B cell (primary cell): ENCODE measurements around the gene ENOX1. TPM values are rescaled to one million over a fixed set of nuclear protein-coding genes. Genes with fewer than 3 reads are reported as not detected.

Source experiments
- ATAC-seq: fragments of 200-7000 bp; cut with Tn5 transposase; one replicate; pipeline ENCODE4 v1.10.0; 2021; ENCODE audit warnings: low read depth, mild to moderate bottlenecking, moderate number of reproducible peaks, moderate library complexity
- CTCF ChIA-PET: fragments of 350-600 bp; sonication (Branson Sonifier 250); formaldehyde crosslinking; loops from one replicate; lab custom pipeline; 2021; ENCODE audit warnings: antibody characterized with exemption, inconsistent platforms; lab: Charles Lee
- POLR2A ChIA-PET: fragments of 350-600 bp; sonication (Branson Sonifier 250); formaldehyde crosslinking; loops from one replicate; lab custom pipeline; 2021; ENCODE audit warnings: antibody characterized with exemption; lab: Charles Lee
- DNase-seq: peaks from one replicate; pipeline ENCODE4 v3.0.0; 2013
- H2AFZ ChIP-seq: 2 replicates; pipeline ENCODE4 v1.6.1; 2012; ENCODE audit warnings: mild to moderate bottlenecking, low read depth, low read length; ENCODE audit not compliant: insufficient read depth, poor library complexity, severe bottlenecking
- H3K27ac ChIP-seq, 2 donors: 1 replicate in 1 of 2; 2 replicates in 1 of 2; pipeline ENCODE4 v1.5.1; 2012 to 2013; ENCODE audit warnings: low read length in 2 of 2, mild to moderate bottlenecking in 2 of 2, moderate library complexity in 1 of 2
- H3K27me3 ChIP-seq, 4 experiments: fragments of 200-600 bp in 1 of 4; sonication (generic) in 1 of 4; replicated peaks in 1 of 4; 1 replicate in 2 of 4; 2 replicates in 2 of 4; pipeline versions ENCODE4 v1.6.1 to v1.7.0; 2013 to 2016; ENCODE audit warnings: low read length in 3 of 4, mild to moderate bottlenecking in 2 of 4, mixed read lengths in 1 of 4, moderate library complexity in 1 of 4; ENCODE audit not compliant: insufficient read depth in 4 of 4, control insufficient read depth in 3 of 4; ENCODE audit errors: control extremely low read depth in 1 of 4
- H3K36me3 ChIP-seq, 2 experiments: replicated peaks in 1 of 2; 1 replicate in 1 of 2; 2 replicates in 1 of 2; pipeline versions ENCODE4 v1.6.1 to v1.7.1; 2013; ENCODE audit warnings: low read length in 1 of 2; ENCODE audit not compliant: insufficient read depth in 2 of 2, control insufficient read depth in 1 of 2; ENCODE audit errors: control extremely low read depth in 1 of 2, extremely low read depth in 1 of 2
- H3K4me1 ChIP-seq, 2 donors: fragments of 200-600 bp in 1 of 2; sonication (generic) in 1 of 2; 1 replicate in 1 of 2; 2 replicates in 1 of 2; pipeline versions ENCODE4 v1.5.1 to v1.6.1; 2013 to 2017; ENCODE audit warnings: low read length in 2 of 2; ENCODE audit not compliant: control insufficient read depth in 2 of 2, insufficient read depth in 2 of 2
- H3K4me2 ChIP-seq: replicated peaks from 2 replicates; pipeline ENCODE3; 2012; ENCODE audit warnings: mild to moderate bottlenecking, low read depth, low read length; ENCODE audit not compliant: poor library complexity, severe bottlenecking
- H3K4me3 ChIP-seq, 5 experiments: fragments of 200-600 bp in 1 of 5; sonication (generic) in 1 of 5; 1 replicate in 3 of 5; 2 replicates in 2 of 5; pipeline versions ENCODE4 v1.5.1 to v1.7.0; 2011 to 2016; ENCODE audit warnings: low read length in 4 of 5, mild to moderate bottlenecking in 4 of 5, low read depth in 2 of 5, control low read depth in 1 of 5, moderate library complexity in 1 of 5; ENCODE audit not compliant: insufficient read depth in 1 of 5; ENCODE audit errors: control extremely low read depth in 1 of 5, extremely low read depth in 1 of 5
- H3K79me2 ChIP-seq: fragments of 200-600 bp; sonication (generic); one replicate; pipeline ENCODE4 v1.6.0; 2016; ENCODE audit warnings: low read length; ENCODE audit not compliant: control insufficient read depth, insufficient read depth
- H3K9ac ChIP-seq: fragments of 200-600 bp; sonication (generic); 2 replicates; pipeline ENCODE4 v1.6.1; 2017; ENCODE audit warnings: mild to moderate bottlenecking, low read length, moderate library complexity
- H3K9me3 ChIP-seq, 3 donors: one replicate each; pipeline versions ENCODE4 v1.6.1 to v1.7.1; 2013; ENCODE audit warnings: low read length in 2 of 3; ENCODE audit not compliant: control insufficient read depth in 2 of 3, insufficient read depth in 1 of 3; ENCODE audit errors: control extremely low read depth in 1 of 3
- H4K20me1 ChIP-seq: 2 replicates; pipeline ENCODE4 v1.6.0; 2012; ENCODE audit warnings: mild to moderate bottlenecking, low read length; ENCODE audit not compliant: insufficient read depth, control insufficient read depth, poor library complexity, severe bottlenecking
- H3K27ac Mint-ChIP-seq: one replicate; pipeline ENCODE4 v1.8.0; 2021; ENCODE audit warnings: mixed read lengths
- H3K27me3 Mint-ChIP-seq: one replicate; pipeline ENCODE4 v1.8.0; 2021; ENCODE audit warnings: mixed read lengths
- H3K4me1 Mint-ChIP-seq: one replicate; pipeline ENCODE4 v1.8.0; 2021; ENCODE audit warnings: mixed read lengths
- H3K4me3 Mint-ChIP-seq: one replicate; pipeline ENCODE4 v1.8.0; 2021; ENCODE audit warnings: mixed read lengths
- H3K9me3 Mint-ChIP-seq: one replicate; pipeline ENCODE4 v1.8.0; 2022; ENCODE audit warnings: mixed read lengths; ENCODE audit not compliant: insufficient read depth
- CTCF ChIP-seq: fragments of 200-600 bp; IDR thresholded peaks from one replicate; pipeline ENCODE4 v1.8.0; 2022; ENCODE audit warnings: antibody characterized with exemption, mild to moderate bottlenecking
- EZH2 ChIP-seq: IDR thresholded peaks from 2 replicates; pipeline ENCODE4 v1.6.1; 2012; ENCODE audit warnings: borderline replicate concordance, low read depth, mild to moderate bottlenecking, moderate library complexity, low read length; ENCODE audit not compliant: insufficient read depth, poor library complexity, severe bottlenecking
- WGBS: methylation state at CpG from one replicate; pipeline ENCODE4 v1.1.5; 2013; ENCODE audit warnings: missing lambda C conversion rate; ENCODE audit not compliant: insufficient coverage; 5-methylcytosine and 5-hydroxymethylcytosine counted together
- intact Hi-C: fragments of 100-400 bp; cut with micrococcal nuclease; formaldehyde crosslinking; loops from one replicate; pipeline ENCODE4 v1.10.0; 2022
- polyA plus RNA-seq: library from polyadenylated mRNA; depleted of rRNA; stranded (reverse); fragments of >200 nt; gene quantifications from 2 replicates; pipeline ENCODE4 v1.2.3, GENCODE V29; 2012
- total RNA-seq, 2 donors: library from RNA; stranded (reverse); fragments of 120-200 nt in 1 of 2; gene quantifications; 1 replicate in 1 of 2; 2 replicates in 1 of 2; pipeline versions ENCODE4 v1.2.3 to v1.2.4, GENCODE V29; 2013 to 2022

ENOX1 gene
- total and polyA plus RNA-seq, 2 donors (not counting 1 experiment from before 2014, with no cell fraction given): not detected

GRCh38 chr13:43662976-43663375 lies 123.8 kb downstream of the ENOX1 start:
- Mint-ChIP-seq H3K4me3 (no peak overlapping the region), H3K27ac (no peak overlapping the region), H3K4me1 (peaks cover 5% of the 10 kb centered on the region), H3K27me3 (peaks cover 6% of the 10 kb centered on the region), H3K9me3 (no peaks in the 10 kb centered on the region)
- ChIA-PET CTCF (no interaction called here), POLR2A (no interaction called here)
- Histone ChIP-seq H3K9ac (no peak overlapping the region), H3K4me1 (no peaks in the 10 kb centered on the region), H3K27me3 (no peaks in the 10 kb centered on the region), H3K4me2 (no peak overlapping the region), H3K36me3 (no peaks in the 10 kb centered on the region), H3K79me2 (no peaks in the 10 kb centered on the region), H3K9me3 (no peaks in the 10 kb centered on the region), H3K4me3 (no peak overlapping the region), H3K27ac (no peak overlapping the region), H4K20me1 (no peaks in the 10 kb centered on the region), H2AFZ (no peak overlapping the region)
- no peak for TF ChIP-seq EZH2
- DNase-seq (no peak), ATAC-seq (no peak)
- intact Hi-C loops: no loop called here

- Histone ChIP-seq H3K36me3 (no peaks in the 10 kb centered on the region), H3K27ac (no peak overlapping the region), H3K9ac (no peak overlapping the region), H3K27me3 (no peaks in the 10 kb centered on the region), H4K20me1 (no peaks in the 10 kb centered on the region), H3K79me2 (no peaks in the 10 kb centered on the region), H3K4me1 (no peaks in the 10 kb centered on the region), H2AFZ (no peak overlapping the region), H3K9me3 (no peaks in the 10 kb centered on the region), H3K4me2 (no peak overlapping the region), H3K4me3 (no peak overlapping the region)
- ChIA-PET CTCF (no interaction called here), POLR2A (no interaction called here)
- Mint-ChIP-seq H3K4me1 (peaks cover 5% of the 10 kb centered on the region), H3K27ac (no peak overlapping the region), H3K9me3 (no peaks in the 10 kb centered on the region), H3K27me3 (peaks cover 6% of the 10 kb centered on the region), H3K4me3 (no peak overlapping the region)
- ATAC-seq (no peak), DNase-seq (no peak)
- intact Hi-C loops: no loop called here
- 93% methylated on average over 3 of the region's 6 CpGs for WGBS
- TF ChIP-seq CTCF (no peak), EZH2 (no peak)
Measured at GRCh38 chr13:43661161-43661830, 125.5 kb downstream of the ENOX1 start.
